ENCODE measurements around the gene ZNF681. TPM values are rescaled to one million over a fixed set of nuclear protein-coding genes. Genes with fewer than 3 reads are reported as not detected.

ZNF681 gene
- polyA plus RNA-seq, 1 of the 3 experiments (the other 2 are of a cell fraction), result 0.38 TPM

DNA sequence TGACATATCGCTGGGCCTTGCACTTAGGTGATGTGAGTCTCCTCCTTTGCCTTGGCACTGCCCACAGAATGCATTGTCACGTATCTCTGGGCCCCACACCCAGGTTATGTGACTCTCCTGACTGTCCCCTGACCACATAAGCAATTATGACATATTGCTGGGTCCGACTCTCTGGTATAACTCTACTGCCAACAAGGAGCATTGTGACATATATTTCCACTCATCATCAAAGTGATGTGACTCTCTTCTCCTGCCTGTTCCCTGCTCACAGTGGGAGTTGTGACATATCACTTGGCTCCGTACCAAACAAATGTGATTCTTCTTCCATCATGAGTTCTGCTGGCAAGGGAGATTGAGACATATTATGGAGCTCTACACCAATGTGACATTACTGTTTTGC, 15.4 kb upstream of the ZNF681 start:
- H3K4me2 ChIP-seq, result no peak overlapping the region
- no peak overlapping the region for H3K27ac ChIP-seq (ENCODE audit: low read depth in 2 of 2, low read length in 1 of 2)
- no peaks in the 10 kb centered on the region for H3K9me3 ChIP-seq
- peaks cover 8% of the 10 kb centered on the region; the same call in 1 of the 2 replicates for H3K79me2 ChIP-seq (ENCODE audit: insufficient read depth)
- no peak overlapping the region for H2AFZ ChIP-seq (ENCODE audit: low read depth)
- H3K9ac ChIP-seq, result no peak overlapping the region
- no peak overlapping the region for H3K4me3 ChIP-seq (ENCODE audit: low read depth in 2 of 2, low read length in 1 of 2)
- H3K4me1 ChIP-seq (ENCODE audit: control insufficient read depth in 1 of 2, insufficient read depth in 2 of 2, low read depth in 1 of 2, low read length in 1 of 2), result peaks cover 0 to 4% of the 10 kb centered on the region in 2 experiments; a peak in 1 of 4 replicates
- H3K9me2 ChIP-seq, result no peaks in the 10 kb centered on the region
- POLR2A ChIA-PET, result no interaction called here
- WGBS (ENCODE audit: low lambda C conversion rate), result 57% methylated on average over 4 of the region's 4 CpGs
- no peaks in the 10 kb centered on the region for H3K27me3 ChIP-seq (ENCODE audit: insufficient read depth)
- H3F3A ChIP-seq (replicated peaks; ENCODE audit: insufficient read depth), result no peaks in the 10 kb centered on the region
- CTCF ChIA-PET, result no interaction called here
- TF ChIP-seq SMC3 (IDR thresholded peaks at IDR 0.05; ENCODE audit: low read depth, low read length) (no peak), TCF12 (IDR thresholded peaks at IDR 0.05) (no peak), YY1 (IDR thresholded peaks at IDR 0.05; ENCODE audit: low read depth) (no peak), RFX5 (IDR thresholded peaks at IDR 0.05; ENCODE audit: low read length) (no peak), TEAD4 (IDR thresholded peaks at IDR 0.05; ENCODE audit: borderline replicate concordance, insufficient read depth) (no peak), EZH2phosphoT487 (IDR thresholded peaks at IDR 0.05; ENCODE audit: borderline replicate concordance, low read depth) (no peak), EP300 (IDR thresholded peaks at IDR 0.05; ENCODE audit: borderline replicate concordance in 1 of 2, low read depth in 1 of 2, low read length in 1 of 2) (no peak), MXI1 (IDR thresholded peaks at IDR 0.05; ENCODE audit: low read depth, low read length) (no peak), RAD21 (IDR thresholded peaks at IDR 0.05; ENCODE audit: low read length) (no peak), RXRA (IDR thresholded peaks at IDR 0.05; ENCODE audit: borderline replicate concordance, low read depth) (no peak), NRF1 (IDR thresholded peaks at IDR 0.05; ENCODE audit: low read depth, low read length) (no peak), JUND (IDR thresholded peaks at IDR 0.05) (no peak), GABPA (IDR thresholded peaks at IDR 0.05; ENCODE audit: low read depth) (no peak), POLR2AphosphoS5 (IDR thresholded peaks at IDR 0.05; ENCODE audit: low read depth, low read length) (no peak), ELF1 (IDR thresholded peaks at IDR 0.05) (no peak)
- TF ChIP-seq, protein P1, sequence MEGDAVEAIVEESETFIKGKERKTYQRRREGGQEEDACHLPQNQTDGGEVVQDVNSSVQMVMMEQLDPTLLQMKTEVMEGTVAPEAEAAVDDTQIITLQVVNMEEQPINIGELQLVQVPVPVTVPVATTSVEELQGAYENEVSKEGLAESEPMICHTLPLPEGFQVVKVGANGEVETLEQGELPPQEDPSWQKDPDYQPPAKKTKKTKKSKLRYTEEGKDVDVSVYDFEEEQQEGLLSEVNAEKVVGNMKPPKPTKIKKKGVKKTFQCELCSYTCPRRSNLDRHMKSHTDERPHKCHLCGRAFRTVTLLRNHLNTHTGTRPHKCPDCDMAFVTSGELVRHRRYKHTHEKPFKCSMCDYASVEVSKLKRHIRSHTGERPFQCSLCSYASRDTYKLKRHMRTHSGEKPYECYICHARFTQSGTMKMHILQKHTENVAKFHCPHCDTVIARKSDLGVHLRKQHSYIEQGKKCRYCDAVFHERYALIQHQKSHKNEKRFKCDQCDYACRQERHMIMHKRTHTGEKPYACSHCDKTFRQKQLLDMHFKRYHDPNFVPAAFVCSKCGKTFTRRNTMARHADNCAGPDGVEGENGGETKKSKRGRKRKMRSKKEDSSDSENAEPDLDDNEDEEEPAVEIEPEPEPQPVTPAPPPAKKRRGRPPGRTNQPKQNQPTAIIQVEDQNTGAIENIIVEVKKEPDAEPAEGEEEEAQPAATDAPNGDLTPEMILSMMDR (IDR thresholded peaks at IDR 0.05), result no peak
- TF ChIP-seq, protein P2, sequence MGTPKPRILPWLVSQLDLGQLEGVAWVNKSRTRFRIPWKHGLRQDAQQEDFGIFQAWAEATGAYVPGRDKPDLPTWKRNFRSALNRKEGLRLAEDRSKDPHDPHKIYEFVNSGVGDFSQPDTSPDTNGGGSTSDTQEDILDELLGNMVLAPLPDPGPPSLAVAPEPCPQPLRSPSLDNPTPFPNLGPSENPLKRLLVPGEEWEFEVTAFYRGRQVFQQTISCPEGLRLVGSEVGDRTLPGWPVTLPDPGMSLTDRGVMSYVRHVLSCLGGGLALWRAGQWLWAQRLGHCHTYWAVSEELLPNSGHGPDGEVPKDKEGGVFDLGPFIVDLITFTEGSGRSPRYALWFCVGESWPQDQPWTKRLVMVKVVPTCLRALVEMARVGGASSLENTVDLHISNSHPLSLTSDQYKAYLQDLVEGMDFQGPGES (IDR thresholded peaks at IDR 0.05; ENCODE audit: low read depth, low read length), result no peak
- TF ChIP-seq, protein P3, sequence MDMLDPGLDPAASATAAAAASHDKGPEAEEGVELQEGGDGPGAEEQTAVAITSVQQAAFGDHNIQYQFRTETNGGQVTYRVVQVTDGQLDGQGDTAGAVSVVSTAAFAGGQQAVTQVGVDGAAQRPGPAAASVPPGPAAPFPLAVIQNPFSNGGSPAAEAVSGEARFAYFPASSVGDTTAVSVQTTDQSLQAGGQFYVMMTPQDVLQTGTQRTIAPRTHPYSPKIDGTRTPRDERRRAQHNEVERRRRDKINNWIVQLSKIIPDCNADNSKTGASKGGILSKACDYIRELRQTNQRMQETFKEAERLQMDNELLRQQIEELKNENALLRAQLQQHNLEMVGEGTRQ (IDR thresholded peaks at IDR 0.05; ENCODE audit: borderline replicate concordance, low read depth, low read length), result no peak
- H3K36me3 ChIP-seq (replicated peaks in 1 of 2; ENCODE audit: control insufficient read depth in 1 of 2, insufficient read depth in 2 of 2, low read length in 1 of 2), result peaks cover 0 to 5% of the 10 kb centered on the region in 2 experiments
- DNase-seq, result no peak
- no peaks in the 10 kb centered on the region for H4K20me1 ChIP-seq (ENCODE audit: insufficient read depth)

All from SK-N-SH (cell line).